AML-193 (cell line): ENCODE data around the gene KLHDC8B.

Experiments used
- DNase-seq, 2 experiments: peaks; one replicate each; lab custom pipeline; 2025; lab: John Stamatoyannopoulos, UW

The KLHDC8B gene

DNA sequence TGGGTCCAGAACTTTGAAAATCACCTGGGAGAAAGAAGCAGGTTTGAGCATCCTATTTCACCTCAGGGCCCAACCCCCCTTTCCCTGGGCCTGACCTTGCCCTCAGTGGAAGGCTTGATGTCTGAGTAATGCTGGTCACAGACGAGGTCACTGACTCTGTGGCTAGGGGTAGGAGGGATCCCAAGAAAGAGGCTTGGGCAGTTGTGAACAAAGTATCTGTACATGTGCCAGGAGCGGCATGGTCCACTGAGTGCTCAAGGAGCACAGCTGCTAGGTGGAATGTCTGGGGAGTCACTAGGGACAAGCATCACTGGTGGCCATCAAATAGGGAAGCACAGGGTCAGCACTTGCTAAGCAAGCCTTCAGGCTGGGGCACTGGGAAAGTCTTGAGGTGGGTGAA lies 12.6 kb upstream of the KLHDC8B start:
- no peak for DNase-seq

GRCh38 chr3:49161197-49161596 lies 10.2 kb upstream of the KLHDC8B start:
- no peak for DNase-seq

DNA sequence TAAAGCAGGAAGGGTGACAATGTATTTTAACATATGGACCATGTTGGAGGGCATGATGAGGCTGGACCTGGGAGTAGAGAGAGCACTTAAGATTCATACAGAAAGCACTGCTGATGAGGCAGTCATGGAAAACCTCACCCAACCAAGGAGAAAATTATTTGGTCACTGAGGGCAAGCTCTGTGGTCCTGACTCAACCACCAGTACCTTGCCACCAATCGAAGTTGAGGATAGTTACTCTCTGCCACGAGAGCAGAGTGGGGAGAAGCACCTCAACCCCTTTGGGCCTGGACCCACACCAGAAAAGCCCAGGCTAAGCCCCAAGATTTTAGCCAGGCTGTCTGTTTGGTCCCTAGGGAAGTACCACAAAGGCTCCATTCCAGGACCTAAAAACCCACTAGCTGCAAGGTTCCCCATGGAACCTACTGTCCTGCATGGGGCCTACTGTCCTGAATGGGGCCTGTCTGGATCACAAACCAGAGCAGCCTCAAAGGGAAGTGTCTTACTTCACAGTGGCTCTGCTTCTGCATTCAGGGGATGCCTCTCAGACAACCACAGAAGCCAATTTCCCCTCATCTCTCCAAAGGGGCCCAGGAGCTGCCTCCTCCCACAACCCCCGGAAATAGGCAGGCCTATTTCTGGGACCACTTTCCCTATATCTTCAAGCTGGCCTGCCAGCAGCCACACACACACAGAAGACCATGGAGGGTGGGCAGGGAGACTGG lies 9.4 kb upstream of the KLHDC8B start:
- peak in 1 of 2 experiments; percentile 25 for DNase-seq

GRCh38 chr3:49162751-49163419 lies 8.5 kb upstream of the KLHDC8B start:
- no peak for DNase-seq

GRCh38 chr3:49163609-49164008 lies 7.8 kb upstream of the KLHDC8B start:
- no peak for DNase-seq

GRCh38 chr3:49164983-49165720 lies 6.2 kb upstream of the KLHDC8B start:
- no peak for DNase-seq

DNA sequence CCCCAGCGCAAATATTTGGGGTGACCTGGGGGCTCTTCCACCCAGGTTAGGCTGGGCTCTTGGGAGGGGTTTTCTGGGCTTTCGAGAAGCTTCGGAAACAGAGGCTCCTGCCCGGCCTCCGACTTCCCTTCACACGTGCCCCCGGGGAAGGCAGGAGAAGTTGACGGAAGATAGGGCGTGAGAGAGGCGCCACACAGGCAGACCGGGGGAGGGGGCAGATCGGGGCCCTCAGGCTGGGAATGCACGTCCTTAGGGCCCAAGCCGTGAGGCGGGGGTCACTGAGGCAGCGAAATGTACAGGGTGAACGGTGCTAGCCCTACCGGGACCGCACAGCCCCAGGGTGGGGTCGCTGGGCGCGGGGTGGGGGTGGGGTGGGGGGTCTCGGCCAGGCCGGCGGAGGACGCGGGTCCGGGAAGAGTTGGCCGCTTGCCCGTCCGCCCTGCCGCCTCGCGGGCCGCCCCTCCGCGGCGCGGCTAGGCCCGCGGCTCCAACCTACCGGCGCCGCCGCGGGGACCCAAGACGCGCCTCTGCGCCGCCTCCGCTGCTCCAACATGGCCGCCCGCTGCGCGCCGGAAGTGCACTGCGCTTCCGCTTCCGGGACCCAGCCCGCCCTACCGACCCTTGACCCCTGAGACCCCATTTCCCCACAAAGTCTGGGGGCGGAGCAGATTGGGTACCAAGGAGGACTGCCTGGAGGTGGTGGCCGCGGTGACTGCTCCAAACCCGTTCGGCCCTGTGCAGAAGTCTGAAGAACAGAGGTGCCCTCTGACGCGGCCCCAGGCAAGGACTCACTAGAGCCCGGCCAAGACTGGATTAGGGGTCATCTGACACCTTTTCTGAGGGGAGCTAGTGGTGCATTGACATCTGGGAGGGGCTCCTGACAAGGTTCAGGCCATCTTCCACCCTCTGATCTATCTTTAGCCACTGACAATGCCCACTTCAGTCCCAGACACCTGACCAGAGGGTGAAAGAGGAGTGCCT lies 5.3 kb upstream of the KLHDC8B start, which contains the start of gene CCDC71:
Gene CCDC71 (minus strand): TSS at position 561 of the 981 bp plus-strand sequence. CDS start 2,123 bp downstream, outside the sequence.
- peak; percentile 69 to 71 for DNase-seq

- DNase-seq = no peak
These were observed 4.4 kb upstream of the KLHDC8B start for GRCh38 chr3:49166752-49167556.

- DNase-seq = no peak
These were observed 667 bp upstream of the KLHDC8B start for GRCh38 chr3:49170744-49171118.

DNA sequence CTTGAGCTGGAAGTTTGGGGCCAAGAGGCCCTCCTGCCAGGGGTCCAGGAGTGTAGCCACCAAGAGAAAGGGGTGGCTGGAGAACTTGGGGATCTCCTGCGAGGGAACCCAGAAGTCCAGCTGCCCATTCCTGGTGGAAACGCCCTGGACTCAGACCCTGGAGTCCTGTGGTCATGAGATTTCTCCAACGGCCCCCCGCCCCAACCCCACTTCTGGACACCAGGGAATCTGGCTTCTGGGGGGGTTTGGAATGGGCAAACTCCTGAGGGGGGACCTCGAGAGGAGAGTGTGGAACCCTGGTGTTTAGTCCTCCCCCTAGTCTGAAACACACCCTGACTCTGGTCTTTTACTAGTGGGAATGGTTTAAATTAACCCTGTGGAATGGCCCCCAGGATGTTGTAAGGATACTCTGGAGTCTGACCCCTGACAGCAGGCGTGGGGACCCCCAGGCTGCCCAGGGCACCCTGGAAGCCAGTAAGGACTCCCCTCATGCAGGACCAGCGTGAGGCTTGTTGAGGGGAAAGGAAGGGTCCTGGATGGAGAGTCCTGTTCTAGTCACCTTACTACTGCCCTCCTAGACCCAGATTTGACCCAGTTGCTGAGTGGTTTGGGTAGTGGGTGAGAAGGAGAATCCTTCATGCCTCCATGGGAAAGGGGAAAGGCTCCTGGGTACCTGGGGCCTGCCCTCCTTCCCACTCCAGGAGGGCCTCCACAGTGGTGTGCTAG lies 540 bp downstream of the KLHDC8B start:
- no peak for DNase-seq

DNA sequence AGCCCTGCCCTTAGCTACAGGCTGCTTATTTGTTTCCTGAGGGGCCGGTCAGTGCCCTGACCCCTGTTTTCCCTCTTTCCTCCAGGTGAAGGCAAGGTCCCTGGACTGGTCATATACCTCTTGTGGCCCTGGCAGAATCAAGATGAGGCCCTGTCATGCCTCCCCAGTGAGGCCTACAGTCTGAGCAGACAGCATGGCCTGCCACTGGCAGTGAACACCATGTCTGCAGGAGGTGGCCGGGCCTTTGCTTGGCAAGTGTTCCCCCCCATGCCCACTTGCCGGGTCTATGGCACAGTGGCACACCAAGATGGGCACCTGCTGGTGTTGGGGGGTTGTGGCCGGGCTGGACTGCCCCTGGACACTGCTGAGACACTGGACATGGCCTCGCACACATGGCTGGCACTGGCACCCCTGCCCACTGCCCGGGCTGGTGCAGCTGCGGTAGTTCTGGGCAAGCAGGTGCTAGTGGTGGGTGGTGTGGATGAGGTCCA lies 1.2 kb downstream of the KLHDC8B start:
- no peak for DNase-seq

DNA sequence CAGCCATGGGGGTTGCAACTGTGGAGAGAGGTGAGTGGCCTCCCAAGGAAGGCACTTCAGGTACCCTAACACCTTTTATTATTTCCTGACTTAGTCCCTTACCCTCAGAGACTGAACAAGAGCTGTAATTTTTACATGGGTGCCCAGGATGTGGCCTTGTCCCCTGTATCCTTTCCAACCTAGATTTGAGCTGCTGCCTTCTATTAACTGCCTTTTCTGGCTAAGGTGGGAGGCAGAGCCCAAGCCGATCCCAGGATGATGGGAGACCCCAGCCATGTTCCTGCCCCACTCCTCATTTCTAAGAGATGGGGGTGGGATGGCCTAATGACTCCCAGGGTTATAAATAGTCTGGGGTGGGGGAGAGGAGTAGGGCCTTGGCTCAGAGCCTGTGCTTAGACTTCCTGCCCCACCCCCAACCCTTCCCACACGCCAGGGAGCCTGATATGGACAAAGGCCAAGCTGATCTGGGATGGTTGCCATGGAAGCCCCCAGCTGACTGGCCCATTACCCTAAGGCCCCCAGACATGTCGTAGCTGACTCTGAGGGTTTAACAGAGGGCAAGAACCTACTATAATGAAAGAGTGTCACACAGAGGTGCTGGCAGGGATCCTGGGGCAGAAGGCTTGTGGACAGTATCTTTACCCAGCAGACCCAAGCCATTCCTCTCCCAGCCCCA lies 1.9 kb downstream of the KLHDC8B start:
- no peak for DNase-seq

- DNase-seq = no peak
These were observed 2.4 kb downstream of the KLHDC8B start for GRCh38 chr3:49173792-49174170.

- no peak for DNase-seq
These were observed 3.1 kb downstream of the KLHDC8B start for GRCh38 chr3:49174397-49174985.

DNA sequence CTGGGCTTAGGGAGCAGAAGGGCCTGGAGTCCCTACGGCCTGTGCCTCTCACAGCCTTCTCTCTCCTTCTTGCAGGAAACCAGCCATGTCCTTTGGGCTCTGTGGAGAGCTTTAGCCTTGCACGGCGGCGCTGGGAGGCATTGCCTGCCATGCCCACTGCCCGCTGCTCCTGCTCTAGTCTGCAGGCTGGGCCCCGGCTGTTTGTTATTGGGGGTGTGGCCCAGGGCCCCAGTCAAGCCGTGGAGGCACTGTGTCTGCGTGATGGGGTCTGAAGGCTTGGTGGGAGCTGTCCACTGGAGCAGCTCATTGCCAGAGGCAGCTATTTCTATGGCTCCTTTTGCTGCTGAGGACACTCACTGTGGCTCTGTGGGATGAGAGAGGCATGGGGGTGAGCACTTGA lies 4.1 kb downstream of the KLHDC8B start:
- no peak for DNase-seq

DNA sequence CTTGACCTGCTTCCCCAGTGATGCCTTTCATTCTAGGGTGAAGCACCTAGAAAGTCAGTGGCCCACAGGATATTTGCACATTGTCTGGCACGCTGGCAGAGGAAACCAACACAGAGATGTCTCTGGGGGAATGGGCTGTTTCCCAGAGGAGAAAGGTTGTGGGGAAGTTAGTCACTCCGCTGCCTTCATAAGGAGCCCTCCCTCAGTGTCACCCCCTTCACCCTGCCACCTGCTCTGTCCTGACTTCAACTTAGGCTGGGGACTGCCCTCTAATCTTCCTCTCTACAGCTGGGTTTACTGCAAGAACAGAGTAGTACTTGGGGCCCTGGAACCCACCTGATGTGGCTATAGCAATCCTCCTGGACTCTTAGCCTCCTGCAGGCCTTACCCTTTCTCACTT lies 5.7 kb downstream of the KLHDC8B start:
- no peak for DNase-seq

GRCh38 chr3:49180116-49180515 lies 8.7 kb downstream of the KLHDC8B start:
- no peak for DNase-seq

DNA sequence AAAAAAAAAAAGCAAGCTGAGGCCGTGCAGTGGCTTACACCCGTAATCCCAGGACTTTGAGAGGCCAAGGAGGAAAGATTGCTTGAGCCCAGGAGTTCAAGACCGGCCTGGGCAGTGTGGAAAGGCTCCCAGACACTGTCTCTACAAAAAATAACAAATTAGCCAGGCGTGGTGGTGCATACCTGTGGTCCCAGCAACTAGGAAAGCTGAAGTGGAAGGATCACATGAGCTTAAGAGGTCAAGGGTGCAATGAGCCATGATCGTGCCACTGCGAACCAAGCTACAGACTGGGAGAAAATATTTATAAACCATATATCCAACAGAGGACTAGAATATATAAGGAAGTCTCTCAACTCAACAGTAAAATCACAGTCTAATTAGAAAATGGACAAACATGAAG lies 10.0 kb downstream of the KLHDC8B start:
- no peak for DNase-seq

- no peak for DNase-seq
These were observed 11.3 kb downstream of the KLHDC8B start for GRCh38 chr3:49182682-49183081.
